NCI-H345 treated with DMSO at 0.1 percent for 48 hours (cell line): ENCODE measurements around the gene SHF.

ENCODE experiments used
- DNase-seq: peaks from one replicate; lab custom pipeline; 2025; ENCODE audit not compliant: unreplicated experiment; lab: John Stamatoyannopoulos, UW

Gene SHF

DNA sequence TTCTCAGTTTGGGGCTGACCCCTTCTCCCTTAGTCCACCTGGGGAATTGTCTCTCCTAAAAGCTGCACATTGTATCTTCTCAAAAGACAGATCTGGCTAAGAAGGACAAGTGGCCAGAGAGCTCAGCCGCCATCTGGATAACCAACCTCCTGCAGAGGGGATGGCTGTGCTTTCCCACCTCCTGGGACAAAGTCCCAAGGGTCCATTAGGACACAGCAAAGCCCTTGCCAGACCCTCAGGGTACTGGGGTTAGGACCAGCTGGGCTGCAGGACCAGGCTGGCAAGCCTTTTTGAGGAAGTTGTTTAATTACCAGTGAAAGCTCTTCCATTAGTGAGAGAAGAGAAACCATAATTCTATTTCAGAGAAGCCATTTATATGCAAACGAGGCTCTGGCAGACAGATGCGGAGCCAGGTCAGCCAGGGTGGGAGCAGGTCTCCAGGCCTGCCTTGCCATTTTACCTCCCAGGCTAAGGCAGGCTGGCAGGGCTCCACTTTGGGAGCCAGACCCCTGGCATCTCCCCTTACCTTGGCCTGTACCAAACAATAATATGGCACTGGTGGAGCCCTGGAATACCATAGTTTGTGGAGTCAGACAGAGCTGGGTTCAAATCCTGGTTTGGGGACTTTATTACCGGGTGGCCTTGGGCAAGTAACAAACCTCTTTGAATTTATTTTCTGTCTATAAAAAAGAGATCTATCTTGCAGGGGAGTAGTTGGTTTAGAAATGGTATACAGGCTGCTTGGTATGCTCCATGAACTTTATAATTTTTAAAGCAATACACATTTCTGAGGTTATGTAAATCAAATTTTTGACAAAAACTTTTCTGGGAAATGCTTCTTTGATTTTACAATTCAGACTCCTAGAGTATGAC, 17.9 kb downstream of the SHF start:
- no peak for DNase-seq

DNA sequence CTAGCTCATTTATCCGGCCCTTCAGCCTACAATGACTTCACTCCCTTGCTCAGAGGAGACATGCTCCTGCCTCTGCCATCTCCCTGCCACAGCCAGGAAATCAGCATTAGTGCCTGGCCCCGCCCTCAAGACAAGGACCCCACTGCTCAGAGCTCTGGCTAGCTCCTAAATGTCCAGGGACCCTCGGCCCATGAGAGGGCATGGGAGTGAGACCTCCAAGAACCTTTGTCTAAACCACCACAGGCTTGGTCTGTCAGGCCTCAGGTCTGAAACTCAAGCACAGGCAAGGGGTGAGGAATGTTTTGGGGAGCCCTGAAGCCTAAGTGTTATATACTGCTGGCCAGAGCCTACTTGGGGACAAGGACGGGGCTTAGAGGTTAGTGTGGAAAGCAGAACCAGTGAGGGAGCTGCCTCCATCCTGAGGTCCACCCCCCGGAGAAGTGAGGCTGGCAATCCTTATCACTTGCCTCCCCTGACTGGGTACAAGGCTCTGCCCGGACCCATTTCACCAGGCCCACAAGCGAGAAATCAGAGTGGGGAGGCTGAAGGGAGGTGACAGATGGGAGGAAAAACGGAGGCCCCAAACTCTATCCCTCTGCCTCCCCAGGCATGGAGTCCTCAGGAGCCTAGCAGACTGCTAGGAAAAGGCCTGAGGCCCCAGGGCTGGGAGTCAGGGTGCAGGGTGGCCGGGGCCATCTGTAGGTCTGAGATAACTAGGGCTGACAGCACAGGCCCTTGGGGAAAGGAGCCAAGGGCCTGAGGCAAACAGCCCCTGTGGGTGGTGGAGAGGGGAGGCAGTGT, 18.8 kb downstream of the SHF start:
- DNase-seq, result no peak

DNA sequence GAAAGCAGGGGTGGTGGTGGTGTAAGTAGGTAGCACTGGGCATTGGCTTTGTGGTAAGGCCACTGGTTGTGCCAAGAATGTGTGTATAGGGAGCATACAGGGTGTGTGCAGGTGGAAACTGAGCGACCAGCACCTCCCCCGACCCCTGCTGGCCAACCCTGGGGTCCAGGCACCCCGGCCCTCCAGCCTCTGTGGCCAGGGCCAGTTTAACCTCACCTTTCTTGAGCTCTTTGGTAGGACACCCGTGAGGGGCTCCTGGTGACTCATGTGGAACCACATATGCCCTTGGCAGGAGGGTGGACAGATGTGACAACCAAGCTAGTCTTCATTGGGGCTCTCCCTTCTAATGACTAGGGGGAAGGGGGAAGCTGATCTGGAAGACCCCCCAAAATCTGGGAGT, 19.5 kb downstream of the SHF start:
- DNase-seq, result no peak

DNA sequence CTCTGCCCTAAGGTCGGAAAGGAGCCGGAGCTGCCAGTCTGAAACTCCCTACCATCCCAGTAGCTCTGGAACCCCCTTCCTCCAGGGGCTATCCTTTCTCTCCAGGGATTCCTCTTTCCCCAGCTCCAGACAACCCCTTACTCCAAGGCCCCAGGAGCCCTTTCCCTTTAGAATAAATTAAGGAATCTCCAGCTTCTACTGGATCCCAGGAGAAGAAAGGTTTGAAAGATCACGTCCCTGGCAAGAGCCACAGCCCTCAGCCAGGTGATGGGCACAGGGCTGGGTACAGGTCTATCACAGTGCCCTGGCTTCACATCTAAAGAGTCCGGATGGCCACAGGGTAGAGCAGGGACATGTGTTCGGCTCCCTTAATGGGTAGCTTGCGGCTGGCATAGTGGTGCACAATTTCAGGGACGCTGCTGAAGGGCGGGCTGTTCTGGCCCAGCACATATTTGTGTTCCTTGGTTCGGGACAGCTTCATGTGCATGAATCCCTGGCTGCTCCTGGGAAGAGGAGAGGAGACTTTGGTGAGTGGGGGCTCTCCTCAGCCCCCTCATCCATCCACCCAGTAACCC, 20.0 kb downstream of the SHF start:
- no peak for DNase-seq

DNA sequence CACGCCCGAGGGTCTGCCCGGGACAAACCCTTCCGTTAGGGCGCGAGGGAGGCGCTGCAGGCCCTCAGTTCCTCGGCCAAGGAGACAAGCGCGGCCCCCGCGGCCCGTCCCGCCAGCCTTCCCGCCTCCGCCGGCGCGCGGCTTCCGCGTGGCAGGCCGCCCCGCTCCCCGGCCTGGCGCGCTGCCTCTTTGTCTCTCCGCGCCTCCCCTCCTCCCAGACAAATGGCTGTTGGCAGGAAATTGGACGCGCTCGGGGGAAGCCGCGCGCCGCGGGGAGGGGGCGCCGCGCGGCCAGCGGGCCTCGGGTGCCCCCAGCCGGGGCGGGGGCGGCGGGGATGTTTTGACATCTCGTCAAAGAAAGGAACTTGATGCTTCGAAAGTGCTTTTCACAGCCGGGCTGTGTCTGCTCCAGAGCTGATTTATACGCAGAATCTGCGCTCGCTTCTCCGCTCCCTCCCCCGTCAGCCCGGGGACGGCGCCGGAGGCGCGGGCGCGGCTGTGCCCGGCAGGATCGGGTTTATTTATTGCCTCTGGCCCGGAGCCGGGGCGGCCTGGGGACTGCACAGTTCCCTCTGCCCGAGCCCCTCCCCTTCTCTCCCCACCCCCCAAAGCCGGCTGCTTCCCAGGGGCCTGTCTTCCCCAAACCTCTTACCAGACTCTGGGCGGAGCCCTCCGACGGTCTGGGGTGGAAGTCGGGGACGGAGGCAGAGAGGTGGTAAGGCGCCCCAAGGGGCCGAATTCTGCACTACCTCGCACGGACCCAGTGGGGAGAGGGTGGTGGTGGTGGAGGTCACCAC, 20.7 kb downstream of the SHF start:
- DNase-seq, result peak; percentile 21

DNA sequence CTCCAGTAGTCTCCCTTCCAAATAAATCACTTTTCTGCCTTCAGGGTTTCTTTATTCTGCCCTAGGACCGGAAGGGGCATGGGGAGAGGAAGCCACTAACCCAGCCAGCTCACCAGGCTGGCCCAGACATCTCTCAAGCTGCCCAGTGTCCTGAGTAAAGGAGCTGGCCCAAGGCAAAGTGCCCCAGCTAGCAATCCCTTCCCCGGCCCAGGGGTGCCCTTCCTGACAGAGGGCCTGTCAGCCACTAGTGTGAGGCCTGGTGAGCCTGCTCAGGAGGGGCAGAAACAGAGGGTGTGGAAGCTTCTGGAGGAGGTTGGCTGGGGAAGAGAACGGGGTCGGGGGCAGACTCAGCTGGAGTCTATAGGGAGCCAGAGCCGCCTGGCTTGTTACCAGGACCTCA, 22.2 kb downstream of the SHF start:
- DNase-seq, result no peak

DNA sequence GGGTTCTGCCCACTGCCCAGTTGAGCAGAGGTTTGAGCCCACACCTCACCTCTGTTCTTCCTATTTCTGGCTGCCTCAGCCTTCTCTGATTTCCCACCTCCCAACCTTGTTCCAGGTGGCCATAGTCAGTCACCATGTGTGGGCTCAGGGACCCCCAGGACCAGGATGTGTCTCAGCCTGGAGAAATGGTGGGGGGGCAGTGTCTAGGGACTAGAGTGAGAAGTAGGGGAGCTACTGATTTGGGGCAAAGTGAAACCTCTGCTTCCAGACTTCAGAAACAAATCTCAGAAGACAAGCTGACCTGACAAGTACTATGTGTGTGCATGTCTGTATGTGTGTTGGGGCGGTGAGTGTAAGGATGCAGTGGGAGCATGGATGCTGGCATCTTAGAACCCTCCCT, 22.9 kb downstream of the SHF start:
- no peak for DNase-seq

DNA sequence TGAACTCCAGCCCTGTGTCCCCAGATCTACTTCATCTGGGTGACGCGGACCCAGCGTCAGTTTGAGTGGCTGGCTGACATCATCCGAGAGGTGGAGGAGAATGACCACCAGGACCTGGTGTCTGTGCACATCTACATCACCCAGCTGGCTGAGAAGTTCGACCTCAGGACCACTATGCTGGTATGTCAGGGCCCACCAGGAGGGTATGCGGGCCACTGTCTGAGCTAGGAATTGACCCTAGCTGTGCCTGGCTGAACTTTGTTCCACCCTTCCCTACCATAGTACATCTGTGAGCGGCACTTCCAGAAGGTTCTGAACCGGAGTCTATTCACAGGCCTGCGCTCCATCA, 24.3 kb downstream of the SHF start:
- DNase-seq, result no peak

DNA sequence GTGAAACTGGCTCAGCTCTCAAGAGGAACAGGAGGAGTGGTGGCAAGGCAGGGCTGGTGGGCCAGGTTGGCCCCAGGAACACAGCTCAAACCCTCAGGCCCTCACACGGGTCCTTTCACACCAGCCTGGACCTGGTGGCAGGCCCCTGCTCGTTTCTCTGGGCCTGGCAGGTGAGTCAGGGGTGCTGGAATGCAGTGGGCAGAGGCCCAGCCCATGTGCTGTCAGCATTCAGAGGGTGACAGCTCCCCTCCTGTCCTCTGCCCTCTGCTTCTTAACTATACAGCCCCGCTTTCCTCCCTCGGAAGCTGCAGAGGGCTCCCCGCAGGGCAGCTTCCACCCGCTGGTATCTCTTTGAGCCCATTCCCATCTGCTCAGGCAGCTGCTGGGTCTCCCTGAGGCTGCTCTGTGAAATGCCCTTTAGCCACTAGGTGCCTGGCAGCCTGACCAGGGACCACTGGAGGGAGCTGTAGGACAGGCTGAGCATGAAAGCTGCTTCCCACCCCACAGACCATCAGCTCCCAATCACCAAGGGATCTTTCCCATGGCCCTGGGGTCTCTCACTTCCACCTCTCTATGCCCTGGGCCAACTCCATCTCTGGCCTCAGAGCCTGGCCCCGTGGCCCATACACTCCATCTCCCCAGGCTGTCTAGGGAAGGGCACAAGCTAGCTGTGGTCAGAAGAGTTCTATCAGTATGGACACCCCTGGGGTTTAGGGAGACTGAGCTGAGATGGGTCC, 24.8 kb downstream of the SHF start:
- peak; percentile 16 for DNase-seq

DNA sequence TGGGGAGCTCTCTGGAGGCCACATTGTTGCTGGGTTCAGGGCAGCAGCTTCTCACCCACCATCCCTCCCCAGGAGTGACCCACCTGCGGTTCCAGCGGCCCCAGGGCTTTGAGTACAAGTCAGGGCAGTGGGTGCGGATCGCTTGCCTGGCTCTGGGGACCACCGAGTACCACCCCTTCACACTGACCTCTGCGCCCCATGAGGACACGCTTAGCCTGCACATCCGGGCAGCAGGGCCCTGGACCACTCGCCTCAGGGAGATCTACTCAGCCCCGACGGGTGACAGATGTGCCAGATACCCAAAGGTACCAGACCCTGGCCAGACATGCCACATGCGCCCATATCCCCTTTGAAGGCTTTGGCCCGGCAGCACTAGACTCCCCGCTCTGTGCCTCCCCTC, 26.1 kb downstream of the SHF start:
- no peak for DNase-seq

DNA sequence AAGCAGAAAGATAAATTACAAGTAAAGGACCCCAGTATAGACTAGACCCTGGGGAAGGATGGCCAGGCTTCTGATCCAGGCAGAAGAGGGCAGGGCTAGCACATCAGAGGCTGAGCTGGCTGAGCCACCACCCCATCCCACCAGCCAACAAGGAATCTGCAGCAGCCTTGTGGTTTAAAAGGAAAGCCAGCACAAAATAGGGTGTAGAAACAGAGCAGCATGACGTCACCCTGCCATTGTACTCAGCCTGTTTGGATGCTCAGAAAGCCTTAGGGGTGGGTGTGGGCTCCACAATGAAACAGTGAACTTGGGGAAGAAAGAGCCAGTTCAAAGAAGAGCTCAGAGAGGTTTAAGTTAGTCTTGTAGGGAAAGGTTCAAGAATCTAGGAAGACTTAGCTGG, 29.8 kb downstream of the SHF start:
- no peak for DNase-seq

DNA sequence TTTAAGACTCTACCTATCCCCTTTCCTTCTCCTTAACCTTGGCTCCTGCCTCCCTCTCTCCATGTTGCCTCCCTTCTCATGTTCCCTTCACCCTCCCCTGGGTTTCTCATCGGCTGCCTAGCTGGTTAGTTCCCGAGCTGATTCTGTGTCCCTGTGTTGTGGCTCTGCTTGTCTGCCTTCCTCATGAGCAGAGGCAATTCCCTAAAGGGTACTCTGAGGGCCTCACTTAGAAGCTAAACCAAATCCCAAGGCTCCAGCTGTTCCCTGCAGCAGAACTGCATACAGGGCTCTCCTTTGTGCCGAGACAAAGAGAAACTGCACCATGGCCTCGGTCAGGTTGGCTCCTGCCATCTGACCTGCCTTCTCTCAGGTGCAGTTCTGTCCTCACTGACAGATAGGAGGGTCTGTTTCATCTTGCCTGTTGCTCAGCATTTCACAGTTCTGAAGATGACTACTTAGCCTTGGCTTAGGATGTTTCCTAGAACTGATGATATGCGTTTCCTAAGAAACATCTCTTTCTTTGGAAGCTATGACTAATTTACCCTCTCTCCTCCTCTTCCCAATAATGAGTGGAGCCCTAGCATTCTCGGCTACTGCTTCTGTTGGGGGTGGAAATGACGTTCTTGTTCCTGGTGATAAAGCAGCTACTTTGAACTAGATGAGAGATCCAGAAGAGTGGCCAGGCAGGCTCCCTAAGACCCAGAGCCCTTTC, 30.9 kb downstream of the SHF start:
- DNase-seq, result no peak

DNA sequence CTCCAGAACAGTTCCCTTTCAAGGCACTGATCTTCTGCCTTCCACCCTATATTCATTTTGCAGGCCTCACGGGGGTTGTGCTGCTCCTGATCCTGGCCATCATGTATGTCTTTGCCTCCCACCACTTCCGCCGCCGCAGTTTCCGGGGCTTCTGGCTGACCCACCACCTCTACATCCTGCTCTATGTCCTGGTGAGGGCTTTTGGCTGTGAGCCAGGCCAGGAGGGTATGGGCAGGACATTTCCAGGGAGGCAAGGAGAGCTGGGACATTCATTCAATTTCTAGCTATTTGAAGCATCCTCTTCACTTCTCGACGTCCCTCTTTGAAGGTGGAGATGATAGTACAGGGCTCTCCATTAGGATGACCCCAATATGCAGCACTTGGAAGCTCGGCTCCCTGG, 32.0 kb downstream of the SHF start:
- DNase-seq, result no peak

DNA sequence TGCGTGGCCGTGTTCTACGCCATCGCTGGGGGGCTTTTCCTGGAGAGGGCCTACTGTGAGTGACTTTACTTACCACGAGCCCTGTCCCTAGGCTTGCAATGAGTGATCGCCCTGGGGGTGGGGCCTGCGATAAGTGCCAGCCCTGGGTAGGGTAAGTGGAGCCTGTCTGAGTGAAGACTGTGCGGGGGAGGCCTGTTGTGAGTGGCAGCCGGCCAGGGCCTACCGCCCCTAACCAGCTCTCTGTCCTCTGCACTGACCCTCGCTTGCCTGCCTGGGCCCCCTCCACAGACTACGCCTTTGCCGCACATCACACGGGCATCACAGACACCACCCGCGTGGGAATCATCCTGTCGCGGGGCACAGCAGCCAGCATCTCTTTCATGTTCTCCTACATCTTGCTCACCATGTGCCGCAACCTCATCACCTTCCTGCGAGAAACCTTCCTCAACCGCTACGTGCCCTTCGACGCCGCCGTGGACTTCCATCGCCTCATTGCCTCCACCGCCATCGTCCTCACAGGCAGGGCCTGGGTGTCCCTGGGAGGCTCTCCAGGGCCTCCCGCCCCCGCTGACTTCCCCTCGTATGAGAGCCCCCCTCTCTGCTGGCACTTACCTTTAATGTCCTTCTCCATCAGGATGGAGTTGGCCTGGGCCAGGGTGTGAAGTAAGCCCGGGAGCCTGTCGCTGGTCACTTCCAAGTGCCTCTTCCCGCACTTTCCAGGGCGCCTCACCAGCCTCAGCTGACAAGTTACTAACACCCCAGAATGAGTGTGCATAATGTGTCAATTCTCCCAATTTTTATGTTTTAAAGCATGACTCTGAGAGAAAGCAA, 35.6 kb downstream of the SHF start:
- no peak for DNase-seq

DNA sequence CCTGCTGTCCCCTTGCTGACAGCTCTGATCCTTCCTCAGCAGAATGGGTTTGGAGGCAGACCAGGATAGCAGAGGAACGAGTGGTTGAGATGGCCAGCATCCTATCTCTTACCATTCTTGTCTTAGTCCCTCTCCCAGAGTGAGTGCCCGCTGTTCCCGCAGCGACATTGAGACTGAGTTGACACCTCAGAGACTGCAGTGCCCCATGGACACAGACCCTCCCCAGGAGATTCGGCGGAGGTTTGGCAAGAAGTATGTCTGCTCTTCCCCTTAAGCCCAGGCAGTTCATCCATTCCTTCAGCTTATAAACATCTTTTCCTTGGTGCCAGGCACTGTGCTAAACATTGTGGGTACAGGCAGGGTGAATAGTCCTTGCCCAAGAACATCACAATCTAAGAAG, 36.8 kb downstream of the SHF start:
- DNase-seq, result no peak

DNA sequence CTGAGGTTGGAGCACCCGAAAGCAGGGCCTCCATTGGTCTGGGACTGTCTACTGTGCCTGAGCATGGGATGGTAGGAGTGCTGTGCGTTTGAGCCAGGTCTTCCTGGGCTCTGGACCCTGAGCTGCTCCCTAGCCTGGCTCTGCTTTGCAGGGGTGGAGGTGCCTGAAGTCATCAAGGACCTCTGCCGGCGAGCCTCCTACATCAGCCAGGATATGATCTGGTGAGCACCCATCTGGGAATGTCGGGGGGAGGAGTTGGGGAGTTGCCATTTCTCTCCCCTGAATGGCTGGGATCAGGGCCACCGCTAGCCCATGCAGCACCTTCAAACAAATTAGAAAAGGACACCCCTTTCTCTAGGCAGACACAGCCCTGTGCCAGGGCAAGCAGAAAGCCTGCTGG, 37.3 kb downstream of the SHF start:
- DNase-seq, result no peak

DNA sequence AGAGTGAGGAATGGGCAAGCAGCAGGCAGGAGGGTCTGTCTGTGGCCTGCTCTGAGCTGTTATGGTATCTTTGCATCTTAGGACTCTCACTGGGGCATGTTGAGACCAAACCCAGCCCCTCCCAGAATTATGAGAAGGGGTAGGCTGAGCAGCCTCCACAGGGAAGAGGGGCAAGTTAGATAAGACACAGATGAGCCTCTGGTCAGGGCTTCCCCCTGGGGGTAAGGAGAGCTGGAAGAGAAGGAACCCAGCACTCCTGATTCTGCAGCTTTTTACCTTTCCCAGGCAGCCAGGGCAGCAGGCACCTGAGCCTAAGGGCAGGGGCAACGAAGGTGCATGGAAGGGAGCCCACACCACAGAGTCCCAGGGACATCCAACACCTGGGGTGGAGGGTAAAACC, 38.7 kb downstream of the SHF start:
- no peak for DNase-seq

DNA sequence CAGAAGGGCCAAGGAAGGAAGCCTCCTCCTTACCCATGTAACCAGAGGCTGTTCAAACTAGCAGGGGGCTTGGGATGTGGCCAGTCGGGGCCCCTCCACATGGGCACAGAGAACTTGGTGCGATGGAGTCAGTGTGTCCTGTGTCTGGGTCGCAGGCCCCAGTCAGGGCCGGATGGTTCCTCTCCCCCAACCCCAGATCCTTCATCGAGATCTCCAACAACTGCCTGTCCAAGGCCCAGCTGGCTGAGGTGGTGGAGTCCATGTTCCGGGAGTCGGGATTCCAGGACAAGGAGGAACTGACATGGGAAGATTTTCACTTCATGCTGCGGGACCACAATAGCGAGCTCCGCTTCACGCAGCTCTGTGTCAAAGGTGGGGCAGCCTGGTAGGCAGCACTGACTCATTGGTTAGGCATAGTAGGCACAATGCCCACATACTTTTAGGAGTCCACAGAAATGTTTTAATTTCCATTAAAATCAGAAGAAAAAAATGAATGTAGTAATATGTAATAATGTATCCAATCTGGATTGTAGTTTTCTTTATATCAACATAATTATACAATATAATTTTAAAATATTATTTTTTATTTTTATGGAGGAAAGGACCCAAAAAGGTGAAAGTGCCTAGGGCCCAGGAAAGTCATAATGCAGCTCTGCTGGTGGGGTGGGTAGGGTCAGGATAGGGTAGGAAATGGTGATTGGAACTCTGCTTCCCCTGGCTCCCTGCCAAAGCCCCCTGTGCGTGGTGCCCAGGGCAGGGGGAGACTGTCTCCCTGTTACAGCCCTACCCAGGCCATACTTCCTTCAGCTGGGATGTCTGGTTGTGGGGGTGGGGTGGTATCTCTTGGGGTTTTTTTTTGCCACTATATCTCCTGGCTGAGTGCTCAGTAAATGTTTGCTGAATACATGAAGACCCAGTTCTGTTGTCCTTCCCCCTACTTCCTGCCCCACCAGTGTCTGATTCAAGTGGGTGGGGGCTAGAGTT, 39.4 kb downstream of the SHF start:
- no peak for DNase-seq
